ENCODE measurements around the gene ADGRL3. TPM values are rescaled to one million over a fixed set of nuclear protein-coding genes. Genes with fewer than 3 reads are reported as not detected.

The ADGRL3 gene
- total RNA-seq, 1 donor from 2014 or later = 3.0 TPM

DNA sequence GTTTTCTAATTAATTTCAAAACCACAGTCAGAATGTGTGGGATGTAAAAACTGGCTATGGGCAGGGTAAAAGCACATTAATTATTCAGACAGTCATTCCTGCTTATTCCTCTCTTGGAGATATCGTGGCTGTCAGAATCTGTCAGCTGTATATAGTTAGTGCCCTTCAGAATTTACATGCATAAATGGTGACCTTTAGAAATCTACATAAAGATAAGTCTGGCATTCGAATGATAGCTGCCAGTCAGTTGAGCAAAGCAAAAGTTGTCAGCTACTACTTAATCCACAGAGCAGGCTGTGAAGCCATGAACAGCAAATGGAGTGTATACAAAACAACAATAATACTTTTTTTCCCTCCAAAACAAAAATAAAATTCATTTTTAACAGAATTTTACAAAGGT lies 189.5 kb downstream of the ADGRL3 start:
- DNase-seq (no peak), ATAC-seq (ENCODE audit: poor library complexity) (no peak)
- intact Hi-C loops (cut with DNase I) = no loop called here

DNA sequence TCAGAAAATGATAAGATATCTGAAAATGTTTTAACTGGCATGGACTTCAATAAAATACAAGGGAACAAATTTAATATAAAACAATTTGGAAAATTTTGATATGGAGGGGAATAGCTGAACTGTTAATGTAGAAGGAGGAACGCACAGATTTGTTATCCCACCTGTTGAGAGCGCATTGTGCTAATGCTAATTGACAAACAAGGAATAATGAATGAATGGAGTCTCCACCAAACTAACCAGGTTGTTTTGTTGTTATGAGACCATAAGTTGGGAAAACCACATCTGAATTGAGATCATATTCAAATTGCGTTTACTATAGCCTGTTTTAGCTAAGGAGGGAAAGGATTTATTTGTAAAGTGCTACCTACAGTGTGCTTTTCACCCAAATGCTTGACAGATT lies 195.6 kb downstream of the ADGRL3 start:
- no peak for DNase-seq
- no peak for ATAC-seq (ENCODE audit: poor library complexity)
- intact Hi-C loops (cut with DNase I) = no loop called here

DNA sequence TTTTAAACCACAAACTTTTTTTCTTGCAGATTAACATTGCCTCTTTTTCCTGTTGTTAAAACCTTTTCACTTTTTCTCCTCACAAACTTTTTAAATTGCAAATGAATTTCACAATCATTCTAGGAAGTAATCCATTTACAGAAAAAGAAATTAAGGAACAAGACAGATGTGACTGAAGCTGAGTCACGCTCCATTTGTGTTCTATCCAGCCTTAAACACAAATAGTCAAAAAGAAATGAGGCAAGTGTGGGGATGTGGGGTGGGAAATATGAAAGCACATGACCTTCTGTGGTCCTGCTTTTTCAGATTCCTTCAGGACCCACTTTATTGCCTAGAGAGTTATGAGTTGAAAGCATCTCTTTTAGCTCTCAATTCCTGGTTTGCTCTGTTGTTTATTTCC lies 197.0 kb downstream of the ADGRL3 start:
- peak; percentile 77 for ATAC-seq (ENCODE audit: poor library complexity)
- no peak for DNase-seq
- intact Hi-C loops (cut with DNase I) = no loop called here

DNA sequence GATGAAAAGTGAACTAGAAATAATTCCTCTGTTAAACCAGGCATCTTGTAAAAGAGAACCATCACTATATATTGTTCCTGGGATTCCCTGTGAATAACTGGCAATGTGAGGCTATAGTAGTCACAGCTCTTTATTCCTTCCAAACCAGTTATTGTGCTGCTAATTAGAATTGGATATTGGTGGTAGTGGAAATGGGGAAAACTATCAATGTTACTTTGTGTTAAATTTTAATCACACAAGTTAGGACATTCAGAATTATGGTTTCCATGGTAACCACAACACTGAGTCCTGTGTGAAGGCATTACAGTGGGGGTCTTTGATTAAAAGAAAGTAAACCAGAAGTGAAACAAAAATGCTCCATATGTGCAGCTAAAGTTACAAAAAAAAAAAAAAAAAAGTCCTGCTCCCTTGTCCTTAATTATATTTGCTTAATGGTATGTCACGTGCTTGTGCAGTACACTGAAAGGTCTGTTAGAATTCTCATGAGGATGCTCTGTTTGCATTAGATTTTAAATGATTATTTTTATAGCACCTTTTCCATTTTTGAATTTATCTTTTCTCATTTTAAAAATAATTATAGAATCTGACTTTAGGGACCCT lies 200.4 kb downstream of the ADGRL3 start:
- intact Hi-C loops (cut with DNase I) = no loop called here
- ATAC-seq (ENCODE audit: poor library complexity) (no peak), DNase-seq (no peak)

DNA sequence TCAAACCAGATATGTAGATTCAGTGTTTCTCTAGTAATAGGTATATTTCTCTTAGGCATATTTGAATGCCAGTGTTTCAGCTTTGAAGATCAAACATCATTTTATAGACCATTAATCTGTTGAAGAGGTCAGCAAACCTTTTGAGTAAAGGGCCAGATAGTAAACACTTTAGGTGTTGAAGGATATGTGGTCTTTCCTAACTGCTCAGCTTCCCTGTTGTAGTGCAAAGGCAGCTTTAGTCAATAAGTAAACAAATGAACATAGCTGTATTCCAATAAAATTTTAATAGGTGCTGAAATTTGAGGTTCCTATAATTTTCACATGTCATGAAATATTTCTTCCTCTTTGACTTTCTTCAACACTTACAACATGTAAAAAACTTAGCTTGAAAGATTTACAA lies 201.6 kb downstream of the ADGRL3 start:
- intact Hi-C loops (cut with DNase I) = no loop called here
- DNase-seq (no peak), ATAC-seq (ENCODE audit: poor library complexity) (no peak)

DNA sequence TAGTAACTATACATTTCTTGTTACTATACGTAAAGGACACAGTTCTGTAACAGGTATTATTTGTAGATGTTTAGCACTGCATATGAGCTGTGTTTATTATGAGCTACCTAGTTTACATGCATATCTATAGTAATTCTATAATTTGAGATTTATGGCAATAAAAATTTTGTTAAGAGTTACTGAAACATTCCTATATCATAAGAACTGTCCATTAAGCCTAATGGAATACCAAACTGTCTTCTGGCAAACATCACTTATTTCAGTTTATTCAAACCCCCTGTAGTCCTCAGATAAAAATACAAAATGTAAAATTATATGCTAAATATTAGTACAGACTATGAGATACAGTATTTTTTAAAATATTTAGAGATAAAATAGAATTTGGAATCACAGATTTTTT lies 205.2 kb downstream of the ADGRL3 start:
- intact Hi-C loops (cut with DNase I) = no loop called here
- ATAC-seq (ENCODE audit: poor library complexity) = no peak
- DNase-seq = no peak

DNA sequence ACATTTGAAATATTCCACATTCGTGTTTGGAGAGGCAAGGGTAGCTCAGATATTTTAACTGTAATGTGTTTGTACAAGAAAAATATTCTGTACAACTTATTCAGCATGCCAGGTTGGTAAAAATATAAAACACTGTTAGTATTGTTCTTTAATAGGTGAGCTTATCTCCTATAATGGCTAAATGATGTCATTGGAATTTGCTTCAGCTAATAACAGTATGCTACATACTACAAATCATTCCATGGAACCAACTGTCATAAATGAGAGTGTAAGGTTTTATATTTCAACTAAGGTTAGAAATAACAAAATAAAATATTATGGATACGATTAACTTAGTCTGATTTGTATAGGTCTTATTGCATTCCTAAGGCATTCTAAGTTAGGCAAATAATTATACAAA lies 206.6 kb downstream of the ADGRL3 start:
- intact Hi-C loops (cut with DNase I) = no loop called here
- DNase-seq = no peak
- ATAC-seq (ENCODE audit: poor library complexity) = no peak

DNA sequence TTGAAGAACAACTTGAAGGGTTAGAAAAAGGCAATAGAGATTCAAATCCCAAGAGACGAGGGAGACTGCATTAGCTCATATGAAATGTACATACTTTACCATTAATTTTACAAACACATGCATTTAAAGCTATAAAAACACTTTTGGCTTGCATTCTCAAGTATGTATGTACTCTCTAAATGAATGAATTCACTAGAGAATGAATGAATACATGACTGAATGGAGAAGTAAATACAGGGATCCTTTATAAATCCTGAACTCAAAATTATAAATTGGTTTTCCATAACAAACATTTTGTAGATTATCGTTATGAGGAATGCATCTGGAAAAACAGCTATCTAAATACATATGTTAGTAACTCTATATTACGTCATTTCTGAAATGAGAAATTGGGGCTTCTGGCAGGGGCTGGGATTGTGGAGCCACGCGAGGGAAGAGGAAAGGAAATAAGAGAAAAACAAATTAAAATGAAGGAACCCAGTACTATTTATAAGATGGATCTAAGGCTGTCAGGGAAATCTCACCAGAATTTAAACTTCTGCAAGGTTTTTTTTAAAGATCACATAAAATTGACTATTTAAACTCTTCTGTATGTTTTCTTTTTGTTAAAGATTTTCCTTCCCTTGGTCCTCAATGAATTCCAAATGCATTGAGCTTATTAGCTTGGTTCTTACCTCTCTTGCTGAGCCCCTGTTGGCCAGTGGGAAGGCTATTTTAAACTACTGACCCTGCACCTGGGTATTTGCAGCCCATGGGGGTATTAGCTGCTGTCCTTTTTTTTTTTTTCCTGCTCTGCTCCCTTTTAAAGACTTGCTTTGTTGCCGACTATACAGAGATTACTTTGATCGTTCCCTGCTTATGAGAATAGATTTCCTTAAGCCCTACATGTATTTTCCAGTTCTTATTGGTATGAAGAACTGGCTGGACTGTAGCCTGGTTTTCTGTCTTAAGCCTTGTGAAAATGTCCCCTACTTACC lies 207.8 kb downstream of the ADGRL3 start:
- intact Hi-C loops (cut with DNase I) = no loop called here
- no peak for ATAC-seq (ENCODE audit: poor library complexity)
- no peak for DNase-seq

DNA sequence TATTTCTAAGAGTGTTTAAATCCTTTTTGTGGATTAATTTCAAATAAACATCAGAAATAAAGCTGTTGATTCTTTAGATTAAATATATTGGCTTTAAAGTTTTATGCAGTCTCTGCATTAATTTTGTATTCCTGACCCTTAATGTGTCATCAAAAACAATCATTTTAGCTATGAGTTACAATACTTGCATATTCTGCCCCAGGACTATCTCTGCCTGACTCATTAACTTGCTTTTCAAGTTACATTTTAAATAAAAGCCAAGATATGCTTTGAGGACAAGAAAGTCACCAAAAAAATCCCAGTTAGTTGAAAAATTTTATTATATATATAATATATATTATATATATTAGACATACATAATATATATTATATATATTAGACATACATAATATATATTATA lies 208.7 kb downstream of the ADGRL3 start:
- intact Hi-C loops (cut with DNase I) = no loop called here
- no peak for ATAC-seq (ENCODE audit: poor library complexity)
- DNase-seq = no peak

DNA sequence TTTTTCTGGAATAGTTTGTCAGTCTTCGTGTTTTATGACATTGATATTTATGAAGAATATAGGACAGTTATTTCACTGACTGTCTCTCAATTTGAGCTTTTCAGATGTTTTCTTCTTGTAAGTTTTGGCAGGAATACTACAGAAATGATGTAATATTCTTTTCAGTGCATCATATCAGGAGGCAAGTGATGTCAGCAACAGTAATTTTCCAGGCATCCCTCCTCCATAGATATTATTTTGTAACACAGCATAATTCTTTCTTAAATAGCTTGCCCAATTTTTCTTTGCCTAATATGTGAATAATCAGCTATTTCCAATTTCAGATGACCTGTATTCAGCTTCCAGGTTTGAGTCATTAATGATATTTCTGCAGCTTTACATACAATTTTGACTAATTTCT lies 211.1 kb downstream of the ADGRL3 start:
- ATAC-seq (ENCODE audit: poor library complexity) (no peak), DNase-seq (no peak)
- intact Hi-C loops (cut with DNase I) = no loop called here

DNA sequence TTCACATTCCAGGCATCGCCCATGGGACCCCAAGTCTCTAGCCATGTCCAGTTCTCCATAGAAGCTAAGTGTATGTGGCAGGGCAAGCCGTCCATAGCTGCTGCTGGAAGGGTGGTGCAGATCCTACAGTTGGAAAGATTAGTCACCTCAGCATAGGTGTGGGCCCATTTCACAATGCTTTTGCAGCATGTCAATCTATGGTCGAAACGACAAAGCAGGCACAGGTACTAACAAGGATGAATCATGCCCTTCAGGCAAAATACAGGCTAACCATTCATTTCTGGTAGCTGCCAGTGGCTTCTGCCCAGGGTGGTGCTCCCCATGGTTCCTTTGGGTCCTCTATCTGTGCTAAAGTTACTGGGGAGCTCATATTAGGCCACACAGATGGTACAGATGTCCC lies 225.2 kb downstream of the ADGRL3 start:
- intact Hi-C loops (cut with DNase I) = no loop called here
- no peak for ATAC-seq (ENCODE audit: poor library complexity)
- DNase-seq = no peak

DNA sequence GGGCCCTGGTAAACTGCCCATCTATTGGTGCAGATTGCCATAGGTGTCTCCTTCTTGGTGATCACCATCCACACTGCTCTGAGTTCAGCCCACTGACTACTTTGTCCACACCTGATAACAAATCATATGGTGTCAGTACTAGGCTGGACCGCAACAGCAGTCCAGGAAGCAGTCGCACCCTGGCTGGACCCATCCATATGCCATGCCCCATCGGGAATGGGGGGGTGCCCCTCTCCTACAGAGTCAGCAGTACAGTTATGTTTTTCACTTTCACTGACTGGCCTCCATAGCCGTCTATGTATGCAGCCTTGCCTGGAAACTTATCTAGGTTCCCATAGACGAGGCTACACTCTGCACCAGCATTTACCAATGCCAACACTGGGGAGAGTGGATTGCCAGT lies 226.1 kb downstream of the ADGRL3 start:
- ATAC-seq (ENCODE audit: poor library complexity) (no peak), DNase-seq (no peak)
- intact Hi-C loops (cut with DNase I) = no loop called here

DNA sequence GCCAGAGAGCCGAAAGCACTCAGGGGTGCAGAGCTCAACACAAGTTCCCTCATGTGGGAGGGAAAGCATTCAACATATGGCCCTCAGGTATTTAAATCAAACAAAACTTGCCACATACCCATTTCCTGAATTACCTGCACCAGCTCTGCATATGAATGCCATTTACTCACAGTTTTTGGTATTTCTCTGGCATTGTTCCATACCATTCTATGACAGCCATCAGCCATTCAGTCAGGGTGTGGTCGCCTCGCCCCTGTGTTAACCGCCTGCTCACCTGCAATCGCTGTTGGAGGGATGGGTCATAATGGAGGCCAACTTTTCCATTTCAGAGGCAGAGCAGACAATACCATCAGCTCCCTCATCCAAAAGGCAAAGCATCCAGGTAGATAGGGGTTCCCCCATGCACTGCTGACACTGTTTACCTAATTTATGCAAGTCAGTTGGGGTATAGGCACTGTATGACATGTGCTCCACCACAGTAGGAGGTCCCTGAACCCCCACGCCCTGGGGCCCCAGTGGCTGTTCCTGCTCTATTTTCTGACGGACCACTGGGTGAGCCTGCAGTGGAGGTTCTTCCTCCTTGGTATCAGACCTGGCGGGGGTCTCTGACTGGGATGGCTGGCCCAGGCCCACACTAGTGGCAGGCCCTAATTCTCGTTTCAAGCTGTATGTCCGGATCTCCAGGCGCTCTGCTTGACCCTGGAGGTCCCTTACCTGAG lies 227.1 kb downstream of the ADGRL3 start:
- intact Hi-C loops (cut with DNase I) = no loop called here
- DNase-seq = no peak
- no peak for ATAC-seq (ENCODE audit: poor library complexity)

DNA sequence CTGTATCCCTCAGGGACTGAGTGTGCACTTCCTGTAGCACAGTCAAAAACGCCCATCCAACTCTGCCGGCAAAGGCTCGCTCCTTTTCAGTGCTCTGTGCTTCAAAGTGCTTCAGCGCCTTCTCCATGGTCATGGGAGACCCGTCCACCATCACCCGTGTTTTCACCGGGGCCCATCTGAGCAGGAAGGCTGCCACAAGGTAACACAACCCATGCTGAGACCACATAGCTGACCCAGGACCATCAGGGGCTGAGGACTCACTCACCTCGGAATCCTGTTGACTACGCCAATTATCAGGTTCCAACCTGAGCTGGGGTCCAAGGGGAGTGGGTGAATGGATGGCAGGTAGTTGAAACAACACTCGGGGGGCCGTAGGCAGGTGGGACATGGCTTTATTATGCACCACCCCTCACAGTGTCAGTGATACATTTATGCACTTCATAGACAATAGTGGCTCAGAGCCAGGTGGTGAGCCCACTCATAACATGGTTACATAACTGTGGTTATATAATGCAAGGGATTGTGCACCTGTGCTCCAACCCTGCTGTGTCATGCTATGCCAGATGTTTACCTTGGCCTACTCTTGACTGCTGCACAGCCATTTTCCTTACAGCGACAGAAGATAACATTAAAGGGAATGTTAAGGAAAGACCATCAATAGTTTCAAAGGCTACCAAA lies 227.8 kb downstream of the ADGRL3 start:
- DNase-seq (no peak), ATAC-seq (ENCODE audit: poor library complexity) (no peak)
- intact Hi-C loops (cut with DNase I) = no loop called here

DNA sequence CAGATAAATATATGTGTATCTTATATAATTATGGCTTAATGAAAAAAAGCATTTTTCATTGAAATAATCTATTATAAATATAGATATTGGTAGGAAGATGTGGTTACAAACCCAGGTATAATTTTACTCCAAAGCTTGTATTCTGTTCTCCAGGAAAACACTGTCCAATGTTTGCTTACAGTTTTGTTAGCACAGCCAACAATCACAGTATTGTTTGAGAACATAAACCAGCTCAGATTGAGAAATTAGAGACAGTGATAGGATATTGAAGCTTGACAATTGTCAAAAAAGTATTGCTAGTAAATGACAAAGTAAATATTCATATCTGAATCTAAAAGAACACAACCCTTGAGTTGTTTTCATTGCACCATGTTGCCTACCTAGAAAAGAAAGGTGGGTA lies 228.8 kb downstream of the ADGRL3 start:
- intact Hi-C loops (cut with DNase I) = no loop called here
- ATAC-seq (ENCODE audit: poor library complexity) = no peak

DNA sequence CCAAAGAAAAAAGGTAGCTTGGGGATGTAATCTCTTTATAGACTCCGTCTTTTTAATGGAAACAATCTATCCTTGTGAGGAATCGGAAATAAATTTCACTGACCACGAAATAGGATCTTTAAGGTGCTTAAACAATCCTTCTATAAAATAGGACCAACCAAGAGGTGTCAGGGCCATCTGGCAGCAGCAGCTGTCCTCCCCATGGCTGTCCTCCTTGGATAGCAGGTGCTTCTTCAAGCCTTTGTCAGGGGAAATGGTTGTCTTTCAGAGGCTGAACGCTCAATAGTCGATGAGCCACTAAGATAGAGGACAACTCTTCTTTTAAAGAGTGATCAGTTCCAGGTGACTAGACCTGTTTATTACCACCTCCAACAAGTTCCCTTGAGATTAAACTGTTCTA lies 231.0 kb downstream of the ADGRL3 start:
- intact Hi-C loops (cut with DNase I) = no loop called here
- DNase-seq (no peak), ATAC-seq (ENCODE audit: poor library complexity) (no peak)

More for the DNA sequence above, 228.8 kb downstream of the ADGRL3 start:
- no peak for DNase-seq

DNA sequence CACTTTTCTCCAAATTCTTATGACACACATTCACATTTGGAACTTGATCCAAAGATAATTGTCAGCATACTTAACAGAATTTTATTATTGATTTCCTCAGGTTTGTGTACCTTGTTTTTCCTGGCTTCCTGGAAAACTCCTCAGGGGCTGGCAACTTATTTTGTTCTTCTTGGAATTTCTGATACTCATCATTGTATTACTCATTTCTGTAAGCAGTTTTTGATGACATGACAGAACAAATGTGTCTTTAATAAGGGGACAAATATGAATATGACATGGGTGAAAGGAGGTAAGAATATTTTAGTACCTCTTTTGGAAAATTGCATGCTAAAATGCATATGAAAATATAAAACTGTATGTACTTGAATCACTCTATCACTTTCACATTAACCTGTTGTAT lies 237.8 kb downstream of the ADGRL3 start:
- DNase-seq (no peak), ATAC-seq (ENCODE audit: poor library complexity) (no peak)
- intact Hi-C loops (cut with DNase I) = no loop called here

DNA sequence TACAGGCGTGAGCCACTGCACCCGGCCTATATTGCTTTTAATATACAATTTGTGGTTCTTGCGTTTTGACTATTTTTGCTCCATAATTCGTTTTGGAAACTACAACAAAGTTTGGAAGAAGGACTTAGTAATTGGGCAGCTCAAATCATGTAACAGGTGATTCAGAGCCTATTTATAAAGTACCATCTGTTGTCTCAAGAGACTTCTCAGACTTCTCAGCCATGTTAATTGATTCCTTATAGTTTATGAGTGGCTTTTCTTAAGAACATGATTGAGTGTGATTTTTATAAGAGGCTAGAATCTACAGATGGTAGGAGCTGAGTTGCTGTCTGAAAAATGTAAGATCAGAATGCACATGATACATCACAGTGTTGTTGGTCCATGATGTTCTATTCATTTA lies 240.2 kb downstream of the ADGRL3 start:
- intact Hi-C loops (cut with DNase I) = no loop called here
- no peak for DNase-seq
- no peak for ATAC-seq (ENCODE audit: poor library complexity)

DNA sequence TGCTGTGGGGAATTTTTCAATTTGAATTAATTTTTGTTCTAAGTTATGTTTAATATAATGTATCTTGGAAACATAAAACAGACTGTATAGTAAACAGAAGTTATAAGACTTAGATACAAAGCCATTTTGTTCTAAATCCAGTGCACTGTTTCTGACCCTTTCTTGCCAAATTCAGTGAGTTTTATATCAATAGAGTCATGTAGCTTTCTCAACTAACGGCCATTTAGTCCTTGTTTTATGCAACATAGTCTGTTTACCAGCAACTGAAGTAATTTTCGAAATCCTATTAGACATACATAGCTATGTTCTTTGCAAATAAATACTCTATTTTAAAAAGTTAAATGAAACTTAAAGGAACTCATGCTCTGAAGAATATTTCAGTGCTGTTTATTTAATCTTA lies 242.8 kb downstream of the ADGRL3 start:
- intact Hi-C loops (cut with DNase I) = no loop called here

More for the DNA sequence above, 242.8 kb downstream of the ADGRL3 start:
- ATAC-seq (ENCODE audit: poor library complexity) (no peak), DNase-seq (no peak)

Measured in Right ventricle myocardium superior (tissue), 1 donor.